GM19324 (cell line): ENCODE measurements around the gene CMTR1.

ENCODE experiments used
- ATAC-seq: cut with Tn5 transposase; IDR thresholded peaks from one replicate; pipeline ENCODE4 v1.9.1; 2021; ENCODE audit warnings: mild to moderate bottlenecking, moderate library complexity; ENCODE audit not compliant: unreplicated experiment, low FRiP score

The CMTR1 gene

DNA sequence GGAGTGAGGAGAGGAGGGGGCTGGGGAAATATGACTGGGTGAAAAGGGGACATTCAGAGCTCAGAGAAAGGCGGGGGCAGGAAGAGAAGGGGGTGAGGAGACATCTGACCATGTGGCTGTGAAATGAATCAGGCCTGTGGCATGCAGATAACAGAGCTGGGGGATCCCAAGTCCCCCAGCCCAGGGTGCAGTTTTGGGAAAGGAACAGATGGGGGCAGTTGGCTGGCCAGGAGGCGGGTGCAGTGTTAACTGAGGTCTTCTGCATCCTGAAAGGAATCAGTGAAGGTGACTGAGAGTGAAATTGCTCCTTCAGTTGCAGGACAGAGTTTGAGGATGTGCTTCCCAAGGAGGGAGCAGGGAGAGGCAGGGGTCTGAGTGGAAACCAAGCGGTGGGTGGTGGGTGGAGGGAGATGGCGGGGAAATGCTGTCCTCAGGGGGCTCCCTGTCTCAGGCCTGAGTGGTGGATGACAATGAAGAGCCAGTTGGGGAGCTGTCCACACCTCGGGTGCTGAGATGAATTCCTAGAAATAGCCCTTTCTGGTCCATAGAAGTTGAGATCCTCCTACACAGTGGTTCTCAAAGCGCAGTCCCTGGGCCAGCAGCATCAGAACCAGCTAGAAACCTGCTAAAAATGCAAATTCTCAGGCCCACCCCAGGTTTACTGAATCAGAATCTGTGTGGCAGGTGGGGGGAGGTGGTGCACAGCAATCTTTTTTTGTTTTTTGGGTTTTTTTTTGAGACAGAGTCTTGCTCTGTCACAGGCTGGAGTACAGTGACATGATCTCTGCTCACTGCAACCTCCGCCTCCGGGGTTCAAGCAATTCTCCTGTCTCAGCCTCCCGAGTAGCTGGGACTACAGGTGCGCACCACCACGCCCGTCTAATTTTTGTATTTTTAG, 92.7 kb downstream of the CMTR1 start:
- ATAC-seq: no peak

GRCh38 chr6:37528541-37528940, 95.5 kb downstream of the CMTR1 start:
- no peak for ATAC-seq

DNA sequence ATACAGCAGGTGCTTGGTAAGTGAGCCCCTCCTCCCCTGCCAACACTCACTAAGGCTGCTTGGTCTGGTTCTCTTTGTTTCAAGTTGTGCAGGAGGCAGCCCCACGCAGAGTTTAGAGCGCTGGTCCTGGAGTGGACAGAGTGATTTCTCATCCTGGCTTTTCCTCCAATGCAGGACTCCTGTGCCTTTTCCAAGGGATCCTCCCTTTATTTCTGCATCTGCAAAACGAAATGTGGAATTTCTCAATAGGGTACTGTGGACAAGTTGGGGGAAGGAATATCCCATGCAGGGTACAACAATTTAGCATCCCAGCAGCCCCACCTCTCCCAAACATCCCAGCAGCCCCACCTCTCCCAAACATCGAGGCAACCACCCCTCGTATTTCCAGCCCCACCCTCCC, 97.3 kb downstream of the CMTR1 start:
- no peak for ATAC-seq

DNA sequence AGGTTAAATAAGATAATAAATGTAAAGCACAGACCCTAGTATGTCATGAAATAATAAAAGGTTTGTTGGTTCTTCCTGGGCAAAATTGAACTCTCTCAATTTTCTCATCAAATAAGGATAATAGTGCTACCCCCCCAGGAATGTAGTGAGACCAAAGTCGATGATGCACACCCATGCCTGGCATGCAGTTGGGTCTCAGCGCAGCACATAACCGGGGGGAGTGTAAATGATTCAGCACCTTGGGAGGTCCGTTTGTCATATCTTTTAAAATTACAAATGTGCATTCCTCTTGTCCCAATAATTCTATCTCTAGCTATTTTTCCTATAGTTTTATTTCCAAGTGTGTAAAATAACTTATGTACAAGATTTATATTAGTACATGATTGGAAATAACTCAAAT, 98.0 kb downstream of the CMTR1 start:
- ATAC-seq: no peak
